Gastrocnemius medialis (tissue), 4 donors: ENCODE results near the gene UBFD1. TPM values are rescaled to one million over a fixed set of nuclear protein-coding genes. Genes with fewer than 3 reads are reported as not detected.
"Not testable (repeated sequence)": the region's sequence is repeated elsewhere in the genome, so short reads cannot be mapped to it uniquely, and the experiment has no call there.

Source experiments
- ATAC-seq, 2 donors: fragments of 150-250 bp; one replicate each; pipeline ENCODE4 v1.9.1; 2016
- DNase-seq, 2 donors: peaks; one replicate each; pipeline ENCODE4 v3.0.0-alpha.2; 2019
- H3K27ac ChIP-seq, 4 donors: fragments of 200-600 bp; sonication (generic); 1 replicate in 1 of 4; 2 replicates in 3 of 4; pipeline ENCODE4 v1.5.1; 2016 to 2018; ENCODE audit warnings: mild to moderate bottlenecking in 2 of 4, moderate library complexity in 1 of 4
- H3K27me3 ChIP-seq, 3 donors: fragments of 200-600 bp; sonication (generic) in 2 of 3; 1 replicate in 1 of 3; 2 replicates in 2 of 3; pipeline versions ENCODE4 v1.5.1 to v1.6.0; 2016 to 2019; ENCODE audit warnings: mild to moderate bottlenecking in 1 of 3, moderate library complexity in 1 of 3
- H3K36me3 ChIP-seq, 2 donors: fragments of 200-600 bp; sonication (generic) in 1 of 2; one replicate each; pipeline ENCODE4 v1.5.1; 2017 to 2018
- H3K4me1 ChIP-seq, 2 donors: fragments of 200-600 bp; sonication (generic) in 1 of 2; one replicate each; pipeline ENCODE4 v1.5.1; 2016 to 2017; ENCODE audit warnings: mild to moderate bottlenecking in 2 of 2
- H3K4me3 ChIP-seq, 4 donors: fragments of 200-600 bp; sonication (generic) in 3 of 4; 1 replicate in 1 of 4; 2 replicates in 3 of 4; pipeline ENCODE4 v1.5.1; 2016 to 2019; ENCODE audit warnings: mild to moderate bottlenecking in 2 of 4
- H3K9me3 ChIP-seq, 3 donors: fragments of 200-600 bp; sonication (generic) in 2 of 3; 1 replicate in 1 of 3; 2 replicates in 2 of 3; pipeline ENCODE4 v1.5.1; 2016 to 2019
- CTCF ChIP-seq, 5 experiments: fragments of 450-650 bp in 3 of 5; fragments of 200-600 bp in 2 of 5; sonication (generic) in 2 of 5; IDR thresholded peaks in 4 of 5; conservative IDR thresholded peaks in 1 of 5; 1 replicate in 4 of 5; 2 replicates in 1 of 5; pipeline ENCODE4 v1.5.1; 2016 to 2019; ENCODE audit warnings: antibody characterized with exemption in 5 of 5, mild to moderate bottlenecking in 3 of 5, moderate library complexity in 3 of 5
- POLR2A ChIP-seq, 2 donors: fragments of 450-650 bp; IDR thresholded peaks; one replicate each; pipeline ENCODE4 v1.6.1; 2017; ENCODE audit warnings: antibody characterized with exemption in 2 of 2, mild to moderate bottlenecking in 2 of 2, moderate library complexity in 2 of 2
- in situ Hi-C, 4 donors: fragments of 200-750 bp; cut with MboI; loops; one replicate each; pipeline versions ENCODE4 v1.15.0 to v1.8.0; 2017; ENCODE audit warnings: low sequenced_read_pairs in 4 of 4
- intact Hi-C: fragments of 100-400 bp; cut with DNase I; formaldehyde crosslinking; loops from one replicate; pipeline ENCODE4 v1.15.1; 2023; ENCODE audit warnings: low total_unique reads
- total RNA-seq, 4 donors: library from RNA; depleted of rRNA; stranded (reverse); fragments of >200 nt; gene quantifications; one replicate each; pipeline versions ENCODE4 v1.1.0 to v1.2.3, GENCODE V29; 2016

Gene UBFD1
- total RNA-seq, 4 donors from 2014 or later, result 133 to 367 (median 317) TPM

DNA sequence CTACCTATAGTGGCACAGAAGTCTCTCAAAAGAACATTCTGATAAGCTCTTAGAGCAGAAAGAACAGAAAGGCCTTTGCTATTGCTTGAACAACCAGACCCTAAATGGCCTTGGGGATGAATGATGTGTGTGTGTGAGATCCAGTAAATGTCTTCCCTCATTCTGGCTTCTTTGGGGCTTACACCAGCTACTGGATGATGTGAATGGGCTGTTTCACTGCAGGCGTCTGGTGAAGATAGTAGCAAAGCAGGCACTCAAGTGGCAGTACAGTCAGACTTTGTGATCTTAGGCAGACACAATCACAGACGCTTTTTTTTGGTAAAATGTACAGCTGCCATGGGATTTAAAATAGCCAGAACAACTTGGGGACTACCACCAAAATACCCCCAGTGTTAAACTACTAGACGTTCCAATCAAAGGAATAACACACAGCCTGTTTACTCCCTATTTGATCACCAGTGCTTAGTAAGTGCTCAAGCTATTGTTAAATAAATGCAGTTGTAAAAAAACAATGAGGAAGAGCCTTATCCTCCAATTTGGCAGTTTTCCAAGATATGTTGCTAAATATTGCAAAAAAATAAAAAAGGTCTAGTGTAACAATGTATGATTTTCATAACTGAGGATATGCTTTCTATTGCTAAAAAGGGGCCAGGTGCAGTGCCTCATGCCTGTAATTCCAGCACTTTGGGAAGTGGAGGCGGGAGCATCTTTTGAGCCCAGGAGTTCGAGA lies 20.7 kb downstream of the UBFD1 start:
- no peak overlapping the region for H3K4me3 ChIP-seq
- DNase-seq (no peak), ATAC-seq (no peak)
- H3K36me3 ChIP-seq, result peaks cover 0 to 67% of the 10 kb centered on the region in 2 donors
- peak overlapping the region in 2 of 4 donors; percentile 30 to 49 for H3K27ac ChIP-seq
- intact Hi-C loops, result no loop called here
- H3K9me3 ChIP-seq, result no peaks in the 10 kb centered on the region
- in situ Hi-C loops, result no loop called here
- no peaks in the 10 kb centered on the region for H3K27me3 ChIP-seq
- H3K4me1 ChIP-seq, result peaks cover 5 to 8% of the 10 kb centered on the region in 2 donors
- TF ChIP-seq POLR2A (IDR thresholded peaks at IDR 0.05) (no peak), CTCF (IDR thresholded peaks at IDR 0.05 in 4 of 5, conservative IDR thresholded peaks at IDR 0.05 in 1 of 5) (no peak)

- no peak for DNase-seq
These were observed 21.8 kb downstream of the UBFD1 start for GRCh38 chr16:23579371-23579770.

GRCh38 chr16:23580391-23580790 lies 22.9 kb downstream of the UBFD1 start:
- Histone ChIP-seq H3K27me3 (no peaks in the 10 kb centered on the region), H3K4me3 (no peak overlapping the region), H3K9me3 (no peaks in the 10 kb centered on the region), H3K4me1 (no peaks in the 10 kb centered on the region), H3K36me3 (peaks cover 0 to 61% of the 10 kb centered on the region in 2 donors), H3K27ac (peak overlapping the region in 1 of 4 donors; percentile 3)
- no peak for ATAC-seq
- intact Hi-C loops (no loop called here), in situ Hi-C loops (no loop called here)
- no peak for DNase-seq
- TF ChIP-seq POLR2A (IDR thresholded peaks at IDR 0.05) (no peak), CTCF (IDR thresholded peaks at IDR 0.05 in 4 of 5, conservative IDR thresholded peaks at IDR 0.05 in 1 of 5) (no peak)

More at GRCh38 chr16:23579371-23579770, 21.8 kb downstream of the UBFD1 start:
- Histone ChIP-seq H3K36me3 (peaks cover 0 to 59% of the 10 kb centered on the region in 2 donors), H3K27ac (no peak overlapping the region), H3K27me3 (no peaks in the 10 kb centered on the region), H3K9me3 (no peaks in the 10 kb centered on the region), H3K4me1 (no peaks in the 10 kb centered on the region), H3K4me3 (no peak overlapping the region)
- in situ Hi-C loops (no loop called here), intact Hi-C loops (no loop called here)
- no peak for ATAC-seq
- TF ChIP-seq CTCF (IDR thresholded peaks at IDR 0.05 in 4 of 5, conservative IDR thresholded peaks at IDR 0.05 in 1 of 5), result no peak
- no peak for TF ChIP-seq POLR2A (IDR thresholded peaks at IDR 0.05)

DNA sequence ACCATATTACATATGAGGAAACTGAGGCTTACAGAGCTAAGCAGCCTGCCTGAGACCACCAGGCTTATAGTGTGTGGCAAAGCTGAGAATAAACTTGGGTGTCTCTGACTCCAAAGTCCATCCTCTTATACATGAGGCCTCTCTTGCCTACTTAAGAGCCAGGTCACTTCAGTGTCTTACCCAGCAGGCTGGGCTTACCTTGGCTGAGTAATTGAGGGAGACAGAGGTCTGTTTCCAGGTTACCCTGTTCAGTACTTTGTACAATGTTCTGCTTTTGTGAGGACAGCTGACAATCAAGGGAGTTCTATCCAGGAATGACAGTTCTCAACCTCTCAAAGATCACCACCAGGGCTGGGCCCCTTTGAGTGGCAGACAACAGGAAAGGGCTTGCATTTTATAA lies 24.2 kb downstream of the UBFD1 start:
- Histone ChIP-seq H3K4me3 (no peak overlapping the region), H3K9me3 (no peaks in the 10 kb centered on the region), H3K27ac (peak overlapping the region in 1 of 4 donors; percentile 29), H3K36me3 (peaks cover 0 to 66% of the 10 kb centered on the region in 2 donors), H3K4me1 (no peaks in the 10 kb centered on the region), H3K27me3 (no peaks in the 10 kb centered on the region)
- intact Hi-C loops, result no loop called here
- ATAC-seq (peak in 1 of 2 donors; percentile 11), DNase-seq (no peak)
- TF ChIP-seq POLR2A (IDR thresholded peaks at IDR 0.05) (no peak), CTCF (IDR thresholded peaks at IDR 0.05 in 4 of 5, conservative IDR thresholded peaks at IDR 0.05 in 1 of 5) (no peak)
- in situ Hi-C loops, result no loop called here

DNA sequence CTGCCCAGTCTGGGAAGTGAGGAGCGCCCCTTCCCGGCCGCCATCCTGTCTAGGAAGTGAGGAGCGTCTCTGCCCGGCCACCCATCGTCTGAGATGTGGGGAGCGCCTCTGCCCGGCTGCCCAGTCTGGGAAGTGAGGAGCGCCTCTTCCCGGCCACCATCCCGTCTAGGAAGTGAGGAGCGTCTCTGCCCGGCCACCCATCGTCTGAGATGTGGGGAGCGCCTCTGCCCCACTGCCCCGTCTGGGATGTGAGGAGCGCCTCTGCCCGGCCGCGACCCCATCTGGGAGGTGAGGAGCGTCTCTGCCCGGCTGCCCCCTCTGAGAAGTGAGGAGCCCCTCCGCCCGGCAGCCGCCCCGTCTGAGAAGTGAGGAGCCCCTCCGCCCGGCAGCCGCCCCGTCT lies 25.7 kb downstream of the UBFD1 start:
- DNase-seq, H3K27me3 ChIP-seq, H3K9me3 ChIP-seq, H3K4me1 ChIP-seq, intact Hi-C loops, H3K27ac ChIP-seq, H3K4me3 ChIP-seq, ATAC-seq, in situ Hi-C loops: not testable (repeated sequence)
- H3K36me3 ChIP-seq, result peaks cover 0 to 71% of the 10 kb centered on the region in 2 donors
